GM21619 (cell line): Measurements from ENCODE around the gene SAMD7.

Source experiments
- ATAC-seq: cut with Tn5 transposase; IDR thresholded peaks from one replicate; pipeline ENCODE4 v1.9.1; 2021; ENCODE audit not compliant: unreplicated experiment

The SAMD7 gene

DNA sequence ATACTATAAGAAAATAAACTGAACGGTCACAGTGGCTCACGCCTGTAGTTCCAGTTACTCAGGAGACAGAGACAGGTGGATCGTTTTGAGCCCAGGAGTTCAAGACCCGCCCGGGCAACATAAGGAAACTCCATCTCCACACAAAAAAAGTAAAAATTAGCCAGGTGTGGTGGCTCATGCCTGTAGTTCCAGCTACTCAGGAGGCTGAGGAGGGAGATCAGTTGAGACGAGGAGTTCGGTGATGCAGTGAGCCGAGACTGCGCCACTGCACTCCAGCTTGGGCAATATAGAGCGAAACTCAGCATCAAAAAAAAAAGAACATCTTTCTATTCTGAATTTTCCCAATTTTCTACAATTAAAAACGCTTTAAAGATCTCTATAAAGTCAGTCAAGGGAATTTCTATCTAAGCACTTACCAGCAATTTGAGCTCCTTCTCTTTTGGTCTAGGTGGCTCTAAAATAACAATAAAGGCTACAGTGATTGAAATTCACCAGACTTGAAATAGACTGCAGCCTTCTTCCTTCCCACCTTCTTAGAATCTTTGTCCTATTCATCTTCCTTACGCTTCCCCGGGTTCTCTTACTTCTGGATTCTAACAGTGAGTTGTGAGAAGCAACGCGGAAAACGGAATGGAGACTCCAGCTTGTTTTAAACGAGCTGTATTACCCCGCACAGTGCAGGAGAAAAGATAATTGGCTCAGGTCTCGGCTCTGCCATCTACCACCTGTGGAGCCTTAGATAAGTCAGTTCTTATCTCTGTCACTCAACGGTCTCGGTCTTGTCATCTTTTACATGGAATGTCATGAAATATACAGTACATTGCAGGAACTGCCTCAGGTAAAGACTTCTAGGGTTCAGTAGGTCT lies 54.4 kb downstream of the SAMD7 start:
- peak; percentile 20 for ATAC-seq

DNA sequence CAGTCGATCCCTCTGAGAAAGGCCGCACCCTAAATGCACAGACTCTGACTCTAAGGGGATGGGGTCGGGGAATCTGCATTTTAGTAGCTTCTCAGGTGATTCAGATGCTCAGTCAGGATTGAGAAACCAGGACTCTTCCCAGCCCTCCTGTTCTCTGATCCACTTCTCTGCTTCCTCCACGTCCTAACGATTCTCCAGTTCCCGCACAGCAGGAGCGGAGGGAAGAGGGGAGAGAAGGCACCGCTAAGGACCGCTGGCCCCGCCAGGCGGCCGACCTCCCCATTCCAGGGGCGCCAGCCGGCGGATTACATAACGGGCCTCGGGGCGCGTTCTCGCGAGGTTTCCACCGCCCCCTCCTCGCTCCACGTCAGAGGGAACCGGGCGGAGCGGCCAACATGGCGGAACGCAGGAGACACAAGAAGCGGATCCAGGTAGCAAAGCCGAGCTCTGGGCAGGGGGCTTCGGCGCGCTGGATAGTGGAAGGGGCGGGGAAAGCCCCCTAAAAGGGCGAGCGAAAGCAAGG lies 55.1 kb downstream of the SAMD7 start, which contains the start of gene SEC62:
Gene SEC62, plus strand, starts transcription at position 380 of the 523 bp plus-strand sequence. Its CDS starts 16 bp downstream, at position 396.
- ATAC-seq: peak; percentile 90

DNA sequence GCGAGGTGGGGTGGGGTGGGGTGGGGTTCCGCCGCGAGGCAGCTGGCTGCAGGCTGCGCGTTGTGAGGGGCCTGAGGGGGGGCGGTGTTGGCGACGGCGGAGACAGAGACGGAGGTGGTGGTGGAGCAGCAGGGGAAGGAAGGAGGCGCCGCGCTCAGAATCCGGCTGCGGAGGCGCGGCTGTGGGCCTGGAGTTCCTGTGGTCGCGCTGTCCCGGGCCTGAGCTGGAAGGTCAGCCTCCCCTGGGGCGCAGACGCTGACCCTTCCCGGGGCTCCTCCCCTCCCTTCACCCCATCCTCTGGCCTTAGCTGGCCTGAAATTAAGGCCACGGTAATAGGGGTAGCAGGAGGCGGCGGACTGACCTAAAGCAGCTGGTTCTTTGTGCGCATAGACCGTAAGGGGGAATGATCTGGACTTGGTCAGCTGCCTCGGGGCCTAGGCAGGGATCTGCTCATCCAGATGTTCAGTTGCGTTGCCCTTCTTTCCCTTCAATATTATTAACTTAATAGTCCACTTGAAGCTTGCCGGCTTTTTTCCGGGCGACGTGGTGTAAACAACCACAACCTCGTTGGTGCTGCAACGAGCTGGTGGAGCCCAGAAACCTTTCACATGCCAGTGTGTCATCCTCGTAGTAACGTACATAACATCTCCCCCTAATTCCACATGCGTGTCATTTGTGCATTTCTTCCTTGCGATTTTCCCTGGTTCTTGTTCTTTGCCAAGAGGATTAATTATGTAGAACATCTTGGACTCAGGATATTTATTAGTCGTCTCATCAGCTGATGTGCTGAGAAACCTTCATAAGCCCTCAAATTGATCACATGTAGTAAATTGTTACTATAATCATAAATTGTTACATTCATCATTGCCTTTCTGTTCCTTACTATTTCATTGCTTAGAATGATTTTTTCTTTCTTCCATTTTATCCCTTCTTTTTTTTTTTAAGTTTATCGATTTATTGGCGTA lies 55.9 kb downstream of the SAMD7 start:
- peak; percentile 30 for ATAC-seq

DNA sequence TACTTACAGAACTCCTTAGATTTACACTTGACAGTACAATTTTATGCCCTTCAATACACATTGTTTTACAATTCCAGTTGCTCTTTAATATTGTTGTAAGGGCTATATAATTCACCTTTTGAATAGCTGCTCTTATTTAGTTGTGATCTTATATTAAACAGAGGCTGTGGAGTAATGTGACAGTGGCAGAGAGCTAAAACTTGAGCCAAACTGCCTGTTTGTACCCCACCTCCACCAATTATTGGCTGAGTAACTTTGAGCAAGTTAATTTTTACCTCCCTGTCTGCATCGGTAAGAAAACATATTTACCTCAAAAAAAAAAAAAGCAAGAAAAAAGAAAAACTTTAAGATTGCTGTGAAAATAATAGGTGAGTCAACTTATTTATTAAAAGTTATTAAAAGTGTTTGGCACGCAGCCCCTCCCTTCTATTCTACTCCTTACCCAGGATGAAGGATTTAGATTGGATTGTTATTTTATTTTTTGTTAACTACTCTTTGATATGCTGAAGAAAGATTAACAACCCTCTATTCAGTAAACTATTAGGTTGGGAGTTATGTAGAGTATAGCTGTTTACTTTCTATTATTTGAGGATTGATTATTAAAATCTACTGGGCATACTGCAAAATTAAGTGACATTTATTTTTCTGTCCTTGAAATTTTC lies 57.0 kb downstream of the SAMD7 start:
- no peak for ATAC-seq

DNA sequence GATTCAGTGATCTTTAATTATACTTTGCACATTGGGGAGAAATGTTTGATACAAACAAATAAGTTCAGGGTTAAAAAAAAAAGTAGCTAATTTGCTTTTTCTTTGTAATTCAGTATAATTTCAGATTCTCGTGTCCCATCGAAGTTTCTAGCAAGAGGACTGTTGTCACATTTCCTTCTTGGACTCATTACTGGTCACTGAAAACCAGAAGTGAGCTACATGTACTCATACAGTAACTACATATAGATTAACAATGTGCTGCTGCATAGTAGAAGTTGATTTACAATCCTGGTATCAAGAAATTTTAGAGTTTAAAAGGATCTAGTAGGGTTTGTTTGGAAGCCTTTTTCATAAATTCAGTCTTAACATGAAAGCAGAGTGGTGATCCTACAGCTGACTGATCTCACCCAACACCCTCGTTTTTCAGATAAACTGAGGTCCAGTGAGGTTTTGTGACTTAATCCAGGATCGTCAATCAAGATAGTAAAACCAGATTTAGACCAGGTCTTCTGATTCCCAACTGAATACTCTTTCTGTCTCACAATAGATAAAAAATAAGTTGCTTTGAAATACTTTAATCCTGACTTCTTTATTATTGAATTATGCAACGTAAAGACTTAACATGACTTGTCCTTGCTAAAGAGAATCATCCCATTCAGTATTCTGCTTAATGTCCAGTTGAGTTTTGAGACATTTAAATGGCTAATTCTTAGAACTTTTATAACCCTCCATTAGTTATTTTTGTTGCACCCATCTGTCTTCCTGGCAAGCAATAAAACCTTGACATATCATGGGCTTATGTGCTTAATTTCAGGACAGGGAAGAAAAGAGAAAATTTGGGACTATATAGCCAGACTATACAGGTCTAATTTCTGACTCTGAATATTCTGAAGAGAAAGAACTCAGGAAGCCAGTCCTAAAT lies 58.1 kb downstream of the SAMD7 start:
- ATAC-seq: no peak

DNA sequence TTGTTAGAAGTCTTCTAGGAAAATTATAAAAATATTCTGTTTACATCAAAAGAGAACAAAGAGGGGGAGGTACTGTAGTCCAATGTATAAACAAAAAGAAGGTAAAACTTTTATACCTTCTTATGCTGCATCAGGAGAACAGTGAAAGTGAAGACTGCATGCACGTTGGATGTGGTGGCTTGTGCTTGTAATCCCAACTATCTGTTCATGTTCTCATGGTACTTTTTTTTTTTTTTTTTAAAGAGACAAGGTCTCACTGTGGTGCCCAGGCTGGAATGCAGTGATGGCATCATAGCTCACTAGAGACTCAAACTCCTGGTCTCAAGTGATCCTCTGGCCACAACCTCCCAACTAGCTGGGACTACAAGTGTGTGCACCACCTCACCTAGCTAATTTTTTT lies 59.5 kb downstream of the SAMD7 start:
- no peak for ATAC-seq

DNA sequence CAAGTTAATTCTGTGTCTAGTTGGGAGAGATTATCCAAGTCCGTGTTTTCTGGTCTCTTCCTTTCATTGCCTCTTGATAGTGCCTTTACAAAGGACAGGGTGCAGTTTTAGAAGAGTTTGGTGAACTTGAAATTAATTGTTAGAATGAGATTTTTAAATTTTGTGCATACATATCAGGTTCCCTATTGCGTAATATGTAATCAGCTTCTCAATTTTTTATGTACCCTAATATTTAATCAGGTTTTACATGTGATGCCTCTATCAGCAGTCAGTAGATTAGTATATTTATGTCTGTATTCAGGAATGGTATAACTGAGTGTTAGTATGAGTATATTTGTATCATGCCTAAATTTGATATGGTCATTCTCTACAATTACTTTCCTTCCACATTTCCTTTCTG lies 60.1 kb downstream of the SAMD7 start:
- no peak for ATAC-seq

DNA sequence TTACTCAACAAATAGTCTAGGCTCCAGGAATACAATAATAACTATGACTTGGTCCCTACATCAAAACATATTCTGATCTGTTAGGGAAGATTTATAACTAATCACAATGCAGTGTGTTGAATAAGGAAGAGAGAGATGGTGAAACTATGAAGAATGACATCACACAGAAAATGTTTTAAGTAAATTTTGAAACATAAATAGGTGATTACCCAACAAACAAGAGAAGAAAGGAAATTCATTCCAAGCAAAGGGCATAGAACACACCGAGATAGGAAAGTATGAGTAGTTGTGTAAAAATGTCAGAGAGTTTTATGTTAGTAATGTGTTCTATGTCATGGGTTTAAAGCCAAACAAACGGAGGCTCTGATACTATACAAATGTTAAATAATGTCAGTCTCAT lies 68.7 kb downstream of the SAMD7 start:
- no peak for ATAC-seq

DNA sequence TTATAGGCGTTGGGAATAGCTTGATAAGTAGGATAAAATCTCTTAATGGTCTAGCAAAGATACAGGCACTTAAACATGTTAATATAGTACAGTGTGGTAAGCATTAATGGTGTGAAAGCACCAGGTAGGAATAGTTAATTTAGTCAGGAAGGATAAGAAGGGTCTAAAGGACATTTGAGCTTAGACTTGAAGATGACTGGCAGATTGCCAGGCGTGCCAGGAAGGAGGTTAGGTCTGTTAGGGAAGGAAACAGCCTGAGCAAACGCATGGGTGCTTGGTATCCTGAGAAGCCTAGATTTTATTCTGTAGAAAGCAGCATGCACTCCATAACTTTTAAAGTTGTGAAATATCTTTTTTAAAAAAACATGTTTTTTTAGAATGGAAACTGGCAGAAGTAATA lies 72.9 kb downstream of the SAMD7 start:
- ATAC-seq: no peak
